ENCODE measurements around the gene TPGS2. TPM values are rescaled to one million over a fixed set of nuclear protein-coding genes. Genes with fewer than 3 reads are reported as not detected.

Gene TPGS2
- total RNA-seq, 1 donor from 2014 or later = 77.1 TPM

DNA sequence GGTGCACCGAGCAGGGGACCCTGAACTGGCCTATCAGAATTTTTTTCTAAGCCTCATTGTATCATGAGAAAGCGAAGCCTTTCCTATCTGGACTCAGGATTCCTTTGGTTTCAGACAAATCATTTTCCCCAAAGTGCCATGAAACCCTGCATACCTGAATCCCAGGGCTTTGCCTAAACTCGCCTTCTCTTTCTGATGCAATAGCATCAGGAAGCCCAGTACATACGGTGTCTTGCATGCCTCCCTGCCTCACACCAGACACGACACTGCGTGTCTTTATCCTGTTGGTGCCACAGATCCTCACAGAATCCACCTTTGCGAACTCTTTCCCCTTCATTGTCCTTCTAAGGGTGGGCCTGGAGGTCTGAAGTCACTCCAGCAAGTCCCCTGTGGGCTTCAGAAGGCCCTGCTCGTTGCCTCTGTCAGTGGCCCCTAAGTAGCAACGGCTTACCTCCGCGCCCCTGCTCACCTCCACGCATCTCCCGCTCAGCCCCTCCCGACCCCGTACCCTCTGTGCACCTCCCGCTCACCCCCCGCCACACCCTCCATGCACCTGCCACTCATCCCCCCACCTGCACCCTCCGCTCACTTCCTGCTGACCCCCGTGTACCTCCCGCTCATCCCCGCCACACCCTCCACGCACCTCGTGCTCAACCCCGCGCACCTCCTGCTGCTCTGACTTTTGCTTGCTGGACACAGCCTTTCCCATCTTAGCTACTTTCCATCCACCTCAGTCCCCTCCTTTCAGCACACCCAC, 83.4 kb downstream of the TPGS2 start:
- Histone ChIP-seq H3K36me3 (ENCODE audit: control insufficient read depth, insufficient read depth, low read length) (no peaks in the 10 kb centered on the region), H3K4me3 (ENCODE audit: low read depth, low read length) (no peak overlapping the region), H3K27me3 (ENCODE audit: control insufficient read depth, insufficient read depth, low read length) (no peaks in the 10 kb centered on the region)
- TF ChIP-seq, protein P1, sequence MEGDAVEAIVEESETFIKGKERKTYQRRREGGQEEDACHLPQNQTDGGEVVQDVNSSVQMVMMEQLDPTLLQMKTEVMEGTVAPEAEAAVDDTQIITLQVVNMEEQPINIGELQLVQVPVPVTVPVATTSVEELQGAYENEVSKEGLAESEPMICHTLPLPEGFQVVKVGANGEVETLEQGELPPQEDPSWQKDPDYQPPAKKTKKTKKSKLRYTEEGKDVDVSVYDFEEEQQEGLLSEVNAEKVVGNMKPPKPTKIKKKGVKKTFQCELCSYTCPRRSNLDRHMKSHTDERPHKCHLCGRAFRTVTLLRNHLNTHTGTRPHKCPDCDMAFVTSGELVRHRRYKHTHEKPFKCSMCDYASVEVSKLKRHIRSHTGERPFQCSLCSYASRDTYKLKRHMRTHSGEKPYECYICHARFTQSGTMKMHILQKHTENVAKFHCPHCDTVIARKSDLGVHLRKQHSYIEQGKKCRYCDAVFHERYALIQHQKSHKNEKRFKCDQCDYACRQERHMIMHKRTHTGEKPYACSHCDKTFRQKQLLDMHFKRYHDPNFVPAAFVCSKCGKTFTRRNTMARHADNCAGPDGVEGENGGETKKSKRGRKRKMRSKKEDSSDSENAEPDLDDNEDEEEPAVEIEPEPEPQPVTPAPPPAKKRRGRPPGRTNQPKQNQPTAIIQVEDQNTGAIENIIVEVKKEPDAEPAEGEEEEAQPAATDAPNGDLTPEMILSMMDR (IDR thresholded peaks at IDR 0.05; ENCODE audit: insufficient read depth, low read length, severe bottlenecking) = no peak
- DNase-seq (ENCODE audit: low read depth) (peak; percentile 71), FAIRE-seq (peak; percentile 80)

DNA sequence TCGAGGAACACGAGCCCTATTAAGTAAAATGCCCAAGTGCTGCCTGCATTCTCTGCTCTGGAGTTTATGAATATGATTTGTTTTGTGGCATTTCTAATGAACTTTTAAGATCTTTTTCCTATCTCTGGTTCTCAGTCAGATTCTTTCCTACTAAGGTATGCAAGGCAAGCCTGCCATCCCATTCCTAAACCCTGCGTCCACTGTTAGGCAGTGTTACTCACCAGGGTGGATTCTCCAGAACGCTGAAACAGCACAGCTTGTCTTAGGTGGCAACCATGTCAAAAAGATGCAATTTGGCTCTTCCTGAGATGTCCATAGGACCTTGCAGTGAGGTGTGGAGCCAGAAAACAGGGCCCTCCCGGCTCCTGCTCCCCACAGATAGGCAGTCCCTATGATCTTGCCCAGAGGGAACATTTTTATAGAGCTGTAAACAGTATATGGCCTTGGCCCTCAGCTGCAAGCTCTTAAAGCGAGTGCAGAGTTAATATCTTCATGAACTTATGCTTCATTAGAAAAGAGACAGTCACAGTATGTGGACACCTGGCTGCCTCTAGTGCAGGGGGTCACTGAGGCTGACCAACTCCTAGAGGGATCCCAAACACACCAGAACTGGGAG, 84.4 kb downstream of the TPGS2 start:
- TF ChIP-seq, protein P1 (IDR thresholded peaks at IDR 0.05; ENCODE audit: insufficient read depth, low read length, severe bottlenecking) = no peak
- Histone ChIP-seq H3K27me3 (ENCODE audit: control insufficient read depth, insufficient read depth, low read length) (no peaks in the 10 kb centered on the region), H3K36me3 (ENCODE audit: control insufficient read depth, insufficient read depth, low read length) (no peaks in the 10 kb centered on the region), H3K4me3 (ENCODE audit: low read depth, low read length) (no peak overlapping the region)
- FAIRE-seq = no peak
- DNase-seq (ENCODE audit: low read depth) = peak; percentile 38

Other genes starting within 250 kb of the TPGS2 start
- 5.4 and 5.8 TPM in 2 replicates for gene KIAA1328, start 125 bp upstream of the TPGS2 start, total RNA-seq